Kidney epithelial cell (primary cell): ENCODE data around the gene TBC1D3I. TPM values are rescaled to one million over a fixed set of nuclear protein-coding genes. Genes with fewer than 3 reads are reported as not detected.

ENCODE experiments used
- DNase-seq: peaks from one replicate; pipeline ENCODE4 v3.0.0-alpha.2; 2010; ENCODE audit warnings: low read depth
- H3K27me3 ChIP-seq: 2 replicates; pipeline ENCODE4 v1.6.0; 2011; ENCODE audit warnings: low read length; ENCODE audit not compliant: control insufficient read depth, insufficient read depth
- H3K36me3 ChIP-seq: 2 replicates; pipeline ENCODE4 v1.5.1; 2011; ENCODE audit warnings: low read length; ENCODE audit not compliant: control insufficient read depth, insufficient read depth
- H3K4me3 ChIP-seq: 2 replicates; pipeline ENCODE4 v1.5.1; 2011; ENCODE audit warnings: low read depth, mild to moderate bottlenecking, control low read depth, low read length
- CTCF ChIP-seq: IDR thresholded peaks from 2 replicates; pipeline ENCODE4 v1.5.1; 2011; ENCODE audit warnings: mild to moderate bottlenecking, moderate library complexity, low read length, control low read depth, inconsistent platforms; ENCODE audit not compliant: insufficient read depth, poor library complexity, severe bottlenecking
- total RNA-seq: library from RNA; depleted of rRNA; stranded (reverse); fragments of >200 nt; gene quantifications from 2 replicates; pipeline ENCODE4 v1.2.3, GENCODE V29; 2015

TBC1D3I gene
- total RNA-seq, 1 donor from 2014 or later = 0.13 TPM

DNA sequence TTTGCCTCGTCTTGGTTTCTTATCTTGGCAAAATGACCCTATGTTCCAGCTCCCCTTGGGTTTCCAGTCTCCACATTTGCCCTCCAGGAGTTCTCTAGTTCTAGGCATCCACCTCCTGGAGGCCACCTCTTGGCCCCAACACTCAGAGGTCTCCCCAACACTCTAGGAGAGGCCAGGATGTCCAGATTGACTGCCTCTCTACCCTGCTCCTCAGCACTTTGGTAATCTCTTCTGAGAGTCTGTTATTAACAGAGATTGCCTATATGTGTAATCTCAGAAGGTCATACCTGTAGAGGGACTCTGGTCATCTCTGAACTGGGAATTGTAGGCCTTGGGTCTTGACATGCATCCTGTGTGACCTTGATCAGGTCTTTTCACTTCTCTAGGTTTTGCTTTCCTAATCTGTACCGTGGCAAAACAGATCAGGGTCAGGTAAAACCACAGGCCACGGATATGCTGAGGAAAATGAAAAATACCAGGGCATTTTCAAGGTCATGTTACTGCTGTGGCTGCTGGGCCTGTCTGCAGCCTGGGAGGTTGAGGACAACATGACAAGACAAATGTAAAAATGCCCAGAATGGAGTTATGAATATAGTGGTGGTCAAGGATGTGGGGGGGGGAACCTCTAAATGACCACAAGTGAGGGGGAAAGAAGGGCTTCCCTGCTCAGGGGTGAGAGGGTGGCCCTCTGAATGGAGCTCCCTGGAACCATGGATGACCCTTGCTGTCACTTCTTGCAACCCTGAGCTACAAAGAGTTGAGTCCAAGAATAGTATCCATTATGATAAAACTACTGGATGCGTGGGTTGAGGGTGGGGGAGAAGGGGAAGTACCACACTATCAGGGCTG is 58.5 kb downstream of the TBC1D3I start:
- no peaks in the 10 kb centered on the region for H3K27me3 ChIP-seq
- no peak overlapping the region for H3K4me3 ChIP-seq
- no peaks in the 10 kb centered on the region for H3K36me3 ChIP-seq
- TF ChIP-seq CTCF = no peak
- no peak for DNase-seq

DNA sequence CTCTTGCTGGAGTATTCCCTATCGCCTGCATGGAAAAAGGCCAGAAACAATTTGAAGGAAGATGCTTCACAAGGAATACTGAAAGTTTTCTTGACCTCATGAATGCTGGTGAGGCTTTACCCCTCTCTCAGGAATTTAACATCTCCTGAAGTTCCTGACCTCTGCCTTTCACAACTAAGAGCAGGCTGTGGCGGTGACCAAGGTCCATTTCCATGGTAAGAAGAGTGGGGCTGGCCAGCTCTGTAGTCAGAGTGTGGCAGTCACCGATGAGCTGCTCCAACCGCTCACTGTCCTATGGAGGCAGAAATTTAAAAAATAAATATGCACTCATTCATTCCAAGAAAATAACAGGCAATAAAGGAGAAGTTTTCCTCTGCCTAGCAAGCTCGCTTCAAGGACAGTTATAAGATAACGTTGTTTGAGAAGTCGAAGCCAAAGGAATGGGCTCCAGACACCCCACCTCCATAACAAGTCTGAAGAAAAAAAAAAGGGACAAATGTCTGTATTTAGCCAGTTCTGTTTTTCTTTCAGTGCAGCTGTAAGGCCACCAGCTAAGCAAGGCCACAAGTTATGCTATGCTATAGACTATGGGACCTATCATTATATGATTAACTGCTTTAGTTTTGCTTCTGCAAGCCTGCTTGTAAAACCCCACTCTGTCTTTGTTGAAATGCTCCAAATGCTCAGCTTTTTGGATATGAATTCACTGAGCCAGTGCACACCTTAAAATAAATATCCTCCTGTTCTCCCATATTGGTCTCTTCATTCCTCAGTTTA is 59.5 kb downstream of the TBC1D3I start:
- H3K4me3 ChIP-seq = no peak overlapping the region
- H3K36me3 ChIP-seq = no peaks in the 10 kb centered on the region
- H3K27me3 ChIP-seq = no peaks in the 10 kb centered on the region
- no peak for TF ChIP-seq CTCF
- DNase-seq = no peak

Other genes starting within 250 kb of the TBC1D3I start
- gene CCL23, start 246.6 kb downstream of the TBC1D3I start, total RNA-seq = not detected in 2 replicates
- gene CCL18, start 200.3 kb downstream of the TBC1D3I start, total RNA-seq = not detected in 2 replicates
- 0.71 and 1.3 TPM in 2 replicates for gene CCL3, start 174.4 kb downstream of the TBC1D3I start, total RNA-seq
- gene CCL4, start 160.7 kb downstream of the TBC1D3I start, total RNA-seq = 0.27 TPM in 1 of 2 replicates, not detected in the other
- gene TBC1D3B, start 87.9 kb downstream of the TBC1D3I start, total RNA-seq = 6.3 TPM in 1 of 2 replicates, not detected in the other
- gene CCL3L1, start 67.8 kb downstream of the TBC1D3I start, total RNA-seq = not detected in 2 replicates
- gene CCL4L2, start 53.5 kb downstream of the TBC1D3I start, total RNA-seq = not detected in 2 replicates
- gene TBC1D3G, start 59.3 kb upstream of the TBC1D3I start, total RNA-seq = not detected in 2 replicates
- gene TBC1D3H, start 123.9 kb upstream of the TBC1D3I start, total RNA-seq = not detected in 2 replicates
- 32.9 and 36.7 TPM in 2 replicates for gene ZNHIT3, start 222.1 kb upstream of the TBC1D3I start, total RNA-seq